Activated T-cell treated with anti-CD3 and anti-CD28 coated beads, Interleukin-2, amount 50 U/mL, for 4 hours (primary cell): ENCODE measurements around the gene MCCC1. TPM values are rescaled to one million over a fixed set of nuclear protein-coding genes. Genes with fewer than 3 reads are reported as not detected.
"Not testable (repeated sequence)": the region's sequence is repeated elsewhere in the genome, so short reads cannot be mapped to it uniquely, and the experiment has no call there.

Experiments
- ATAC-seq, 2 donors: fragments of 200-7000 bp; cut with Tn5 transposase; one replicate each; pipeline ENCODE4 v1.10.0; 2021
- DNase-seq: peaks from one replicate; pipeline ENCODE4 v3.0.0-alpha.2; 2020
- H3K27me3 Mint-ChIP-seq: one replicate; pipeline ENCODE4 v1.8.0; 2021; ENCODE audit warnings: low read depth, mixed read lengths
- H3K36me3 Mint-ChIP-seq: one replicate; pipeline ENCODE4 v1.8.0; 2022; ENCODE audit warnings: mixed read lengths; ENCODE audit not compliant: insufficient read depth
- H3K4me1 Mint-ChIP-seq: one replicate; pipeline ENCODE4 v1.8.0; 2021; ENCODE audit warnings: low read depth, mixed read lengths
- H3K4me3 Mint-ChIP-seq: one replicate; pipeline ENCODE4 v1.8.0; 2021; ENCODE audit warnings: mild to moderate bottlenecking, moderate library complexity, mixed read lengths
- H3K9me3 Mint-ChIP-seq: one replicate; pipeline ENCODE4 v1.8.0; 2021; ENCODE audit warnings: mixed read lengths
- total RNA-seq, 3 donors: library from RNA; stranded (reverse); gene quantifications; one replicate each; pipeline ENCODE4 v1.2.1, GENCODE V29; 2021

MCCC1 gene
- total RNA-seq, 3 donors from 2014 or later = 14.0 to 18.0 (median 16.9) TPM

DNA sequence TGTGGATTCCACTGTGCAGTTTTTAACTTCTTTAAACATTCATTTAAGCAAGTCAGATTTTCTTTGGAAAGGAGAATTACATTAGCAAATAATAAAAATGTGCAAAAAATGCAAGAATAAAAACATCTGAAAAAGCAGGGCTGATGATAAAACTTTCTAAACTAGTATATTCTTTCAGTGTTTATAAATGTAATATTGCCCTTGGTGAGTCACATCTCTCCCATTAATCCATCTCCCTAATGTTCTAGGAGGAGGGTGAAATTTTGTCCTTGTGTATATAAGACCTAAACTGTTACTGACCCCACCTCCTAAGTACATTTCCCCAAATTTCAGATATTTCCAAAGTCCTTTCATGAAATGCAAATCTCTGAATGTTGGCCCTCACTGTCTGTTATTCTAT, 90.5 kb downstream of the MCCC1 start:
- Mint-ChIP-seq H3K4me1 (no peaks in the 10 kb centered on the region), H3K36me3 (peaks cover 5% of the 10 kb centered on the region), H3K27me3 (no peaks in the 10 kb centered on the region), H3K9me3 (no peaks in the 10 kb centered on the region), H3K4me3 (no peak overlapping the region)
- ATAC-seq = no peak
- no peak for DNase-seq

DNA sequence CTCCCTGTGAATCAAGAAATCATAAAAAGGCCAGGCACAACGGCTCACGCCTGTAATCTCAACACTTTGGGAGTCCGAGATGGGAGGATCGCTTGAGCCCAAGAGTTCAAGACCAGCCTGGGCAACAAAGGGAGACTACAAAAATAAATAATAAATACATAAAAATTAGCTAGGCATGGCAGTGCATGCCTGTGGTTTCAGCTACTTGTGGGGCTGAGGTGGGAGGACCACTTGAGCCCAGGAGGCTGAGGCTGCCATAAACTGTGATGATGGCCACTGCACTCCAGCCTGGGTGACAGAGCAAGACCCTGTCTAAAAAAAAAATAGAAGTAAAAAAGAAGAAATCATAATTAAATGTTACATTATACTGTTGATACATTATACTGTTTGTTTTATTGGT, 91.0 kb downstream of the MCCC1 start:
- Mint-ChIP-seq H3K9me3 (no peaks in the 10 kb centered on the region), H3K27me3 (no peaks in the 10 kb centered on the region), H3K36me3 (peaks cover 5% of the 10 kb centered on the region), H3K4me1 (no peaks in the 10 kb centered on the region), H3K4me3 (no peak overlapping the region)
- no peak for ATAC-seq
- DNase-seq = no peak

DNA sequence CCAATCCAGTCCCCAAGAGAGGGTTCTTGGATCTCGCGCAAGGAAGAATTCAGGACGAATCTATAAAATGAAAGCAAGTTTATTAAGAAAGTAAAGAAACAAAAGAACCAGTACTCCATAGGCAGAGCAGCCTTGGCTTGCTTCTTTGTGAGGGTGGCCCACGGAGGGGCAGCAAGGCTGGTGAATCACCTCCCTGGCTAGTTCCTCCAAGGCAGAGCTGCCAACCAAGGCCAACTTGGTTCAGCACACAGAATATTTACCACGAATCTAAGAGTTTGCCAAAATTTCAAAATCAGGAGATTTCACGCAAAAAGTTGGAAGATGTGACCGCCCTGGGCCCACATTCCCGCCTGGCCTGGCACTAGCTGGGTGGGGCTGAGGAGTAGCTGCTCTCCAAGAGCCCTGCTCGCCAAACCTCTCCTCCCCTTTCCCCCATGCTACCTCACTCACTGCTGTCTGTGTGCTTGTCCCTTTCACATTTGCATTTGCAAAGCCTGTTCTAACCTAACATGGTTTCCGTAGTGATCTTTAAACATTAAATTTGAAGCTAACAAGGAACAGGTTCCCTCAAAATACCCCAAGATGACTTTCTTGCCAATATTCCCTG, 92.8 kb downstream of the MCCC1 start:
- Mint-ChIP-seq H3K4me1 (no peaks in the 10 kb centered on the region), H3K36me3 (peaks cover 1% of the 10 kb centered on the region), H3K9me3 (no peaks in the 10 kb centered on the region), H3K4me3 (no peak overlapping the region), H3K27me3 (no peaks in the 10 kb centered on the region)
- no peak for ATAC-seq
- DNase-seq = no peak

DNA sequence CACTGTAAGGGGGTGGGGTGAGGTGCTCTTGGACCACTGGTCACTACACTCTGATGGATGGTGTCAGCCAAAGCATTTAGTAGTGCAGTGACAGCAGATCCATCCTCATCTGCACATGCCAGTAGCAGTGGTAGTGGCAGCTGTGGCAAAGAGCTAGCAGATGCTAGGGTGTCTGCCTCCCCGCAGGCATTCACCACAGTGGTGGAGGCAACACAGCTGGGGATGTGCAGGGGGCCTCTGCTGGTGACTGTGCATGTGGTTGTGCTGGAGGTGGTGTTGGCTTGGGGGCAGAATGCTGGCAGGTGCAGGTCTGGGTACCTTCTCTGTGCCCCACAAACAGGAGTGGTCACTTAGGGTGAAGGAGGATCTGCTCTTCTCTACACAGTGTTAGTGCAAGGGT, 99.5 kb downstream of the MCCC1 start:
- ATAC-seq = no peak
- Mint-ChIP-seq H3K4me1 (no peaks in the 10 kb centered on the region), H3K4me3 (no peak overlapping the region)

DNA sequence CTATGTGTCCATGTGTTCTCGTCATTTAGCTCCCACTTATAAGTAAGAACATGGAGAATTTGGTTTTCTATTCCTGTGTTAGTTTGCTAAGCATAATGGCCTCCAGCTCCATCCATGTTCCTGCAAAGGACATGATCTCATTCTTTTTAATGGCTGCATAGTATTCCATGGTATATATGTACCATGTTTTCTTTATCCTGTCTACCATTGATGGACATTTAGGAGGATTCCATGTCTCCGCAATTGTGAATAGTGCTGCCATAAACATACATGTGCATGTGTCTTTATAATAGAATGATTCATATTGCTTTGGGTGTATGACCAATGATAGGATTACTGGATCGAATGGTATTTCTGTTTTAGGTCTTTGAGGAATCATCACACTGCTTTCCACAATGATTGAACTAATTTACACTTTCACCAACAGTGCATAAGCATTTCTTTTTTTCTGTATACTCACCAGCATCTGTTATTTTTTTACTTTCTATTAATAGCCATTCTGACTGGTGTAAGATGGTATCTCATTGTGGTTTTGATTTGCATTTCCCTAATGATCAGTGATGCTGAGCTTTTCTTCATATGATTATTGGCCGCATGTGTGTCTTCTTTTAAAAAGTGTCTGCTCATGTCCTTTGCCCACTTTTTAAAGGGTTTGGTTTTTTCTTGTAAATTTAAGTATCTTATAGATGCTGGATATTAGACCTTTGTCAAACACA, 105.7 kb downstream of the MCCC1 start:
- H3K4me3 Mint-ChIP-seq, H3K4me1 Mint-ChIP-seq, H3K36me3 Mint-ChIP-seq, ATAC-seq, H3K27me3 Mint-ChIP-seq, DNase-seq: not testable (repeated sequence)
- H3K9me3 Mint-ChIP-seq = peaks cover 12% of the 10 kb centered on the region

More for the DNA sequence above, 99.5 kb downstream of the MCCC1 start:
- H3K9me3 Mint-ChIP-seq = peaks cover 7% of the 10 kb centered on the region
- H3K27me3 Mint-ChIP-seq = no peaks in the 10 kb centered on the region
- DNase-seq = no peak
- H3K36me3 Mint-ChIP-seq = peaks cover 1% of the 10 kb centered on the region

DNA sequence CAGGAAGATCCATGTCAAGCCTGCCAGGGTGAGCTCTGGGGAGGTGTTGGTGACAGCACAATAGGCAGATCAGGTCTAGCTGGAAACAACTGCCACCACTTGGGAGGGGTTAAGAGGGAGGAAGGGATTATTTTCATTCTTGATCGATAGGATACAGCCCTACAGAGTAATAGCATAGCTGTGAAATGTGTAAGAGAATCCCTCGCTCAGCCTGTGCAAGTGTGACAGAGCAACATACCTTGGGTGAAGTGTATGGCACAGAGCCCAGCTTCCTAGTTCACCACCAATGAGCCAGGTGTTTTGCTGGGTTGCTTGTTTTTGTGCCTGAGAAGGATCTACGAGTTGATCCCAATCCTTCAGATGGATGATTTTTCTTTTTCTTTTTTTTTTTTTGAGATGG, 109.7 kb downstream of the MCCC1 start:
- Mint-ChIP-seq H3K4me1 (peaks cover 3% of the 10 kb centered on the region), H3K4me3 (no peak overlapping the region), H3K36me3 (no peaks in the 10 kb centered on the region), H3K9me3 (peaks cover 5% of the 10 kb centered on the region), H3K27me3 (no peaks in the 10 kb centered on the region)
- ATAC-seq = no peak
- no peak for DNase-seq

DNA sequence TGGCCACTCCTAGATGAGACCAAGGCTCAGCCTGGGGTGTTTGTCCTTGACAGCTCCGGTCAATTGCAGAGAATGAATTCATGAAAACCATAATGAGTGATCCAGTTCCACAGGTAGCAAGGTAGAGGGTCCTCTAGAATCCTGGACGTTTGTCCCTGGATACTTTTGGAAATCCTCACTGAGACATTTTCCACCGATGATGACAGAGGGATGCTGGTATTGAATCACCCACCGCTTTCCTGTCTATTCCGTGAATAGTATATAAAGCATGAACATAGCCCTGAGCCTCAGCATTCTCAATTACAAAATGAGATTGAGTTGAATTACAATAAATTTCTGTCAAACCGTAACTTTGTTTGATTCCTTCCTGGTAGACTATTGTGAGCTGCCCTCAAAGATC, 113.3 kb downstream of the MCCC1 start:
- peaks cover 3% of the 10 kb centered on the region for H3K4me1 Mint-ChIP-seq
- H3K4me3 Mint-ChIP-seq = no peak overlapping the region
- no peaks in the 10 kb centered on the region for H3K9me3 Mint-ChIP-seq
- H3K27me3 Mint-ChIP-seq = no peaks in the 10 kb centered on the region
- DNase-seq = no peak
- no peaks in the 10 kb centered on the region for H3K36me3 Mint-ChIP-seq
- no peak for ATAC-seq

DNA sequence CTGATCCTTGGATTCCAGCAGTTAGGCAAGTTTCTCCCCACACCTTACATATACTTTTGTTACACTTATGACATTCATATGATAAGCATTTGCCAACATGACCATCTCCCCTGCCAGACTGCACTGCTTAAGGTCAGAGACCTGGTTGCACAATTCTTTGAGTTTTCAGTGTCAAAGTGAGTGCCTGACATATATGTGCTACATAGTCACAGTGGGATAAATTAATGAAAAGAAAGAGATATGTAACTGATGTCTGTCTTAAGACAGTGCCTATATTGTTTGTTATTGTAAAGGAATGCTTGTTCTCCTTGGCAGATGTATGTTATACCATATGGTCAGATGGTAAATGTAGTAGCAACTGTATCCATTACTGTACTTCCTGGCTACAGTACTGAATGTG, 115.4 kb downstream of the MCCC1 start:
- H3K9me3 Mint-ChIP-seq = no peaks in the 10 kb centered on the region
- H3K4me1 Mint-ChIP-seq = peaks cover 12% of the 10 kb centered on the region
- no peak overlapping the region for H3K4me3 Mint-ChIP-seq
- H3K36me3 Mint-ChIP-seq = no peaks in the 10 kb centered on the region
- no peaks in the 10 kb centered on the region for H3K27me3 Mint-ChIP-seq
- DNase-seq (no peak), ATAC-seq (no peak)

DNA sequence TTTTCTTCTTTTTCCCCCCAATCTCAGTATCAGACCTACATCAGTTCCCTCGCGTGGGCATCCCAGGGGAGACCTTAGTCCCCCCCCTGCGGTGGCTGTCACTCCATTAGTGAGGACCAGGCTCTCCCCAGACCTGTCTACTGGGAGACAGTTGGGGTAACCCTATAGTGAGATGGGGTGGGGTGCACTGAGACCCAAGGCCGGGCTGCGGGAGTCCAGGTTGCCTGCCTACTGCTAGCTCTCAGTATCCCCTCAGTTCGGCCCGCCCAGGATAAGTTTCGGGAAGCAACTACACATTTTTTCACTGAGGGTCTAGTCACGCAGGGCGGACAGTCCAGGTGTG, 118.3 kb downstream of the MCCC1 start:
- Mint-ChIP-seq H3K27me3 (no peaks in the 10 kb centered on the region), H3K9me3 (no peaks in the 10 kb centered on the region), H3K4me3 (peak overlapping the region; percentile 80), H3K36me3 (no peaks in the 10 kb centered on the region), H3K4me1 (peaks cover 28% of the 10 kb centered on the region)
- ATAC-seq (no peak), DNase-seq (no peak)

DNA sequence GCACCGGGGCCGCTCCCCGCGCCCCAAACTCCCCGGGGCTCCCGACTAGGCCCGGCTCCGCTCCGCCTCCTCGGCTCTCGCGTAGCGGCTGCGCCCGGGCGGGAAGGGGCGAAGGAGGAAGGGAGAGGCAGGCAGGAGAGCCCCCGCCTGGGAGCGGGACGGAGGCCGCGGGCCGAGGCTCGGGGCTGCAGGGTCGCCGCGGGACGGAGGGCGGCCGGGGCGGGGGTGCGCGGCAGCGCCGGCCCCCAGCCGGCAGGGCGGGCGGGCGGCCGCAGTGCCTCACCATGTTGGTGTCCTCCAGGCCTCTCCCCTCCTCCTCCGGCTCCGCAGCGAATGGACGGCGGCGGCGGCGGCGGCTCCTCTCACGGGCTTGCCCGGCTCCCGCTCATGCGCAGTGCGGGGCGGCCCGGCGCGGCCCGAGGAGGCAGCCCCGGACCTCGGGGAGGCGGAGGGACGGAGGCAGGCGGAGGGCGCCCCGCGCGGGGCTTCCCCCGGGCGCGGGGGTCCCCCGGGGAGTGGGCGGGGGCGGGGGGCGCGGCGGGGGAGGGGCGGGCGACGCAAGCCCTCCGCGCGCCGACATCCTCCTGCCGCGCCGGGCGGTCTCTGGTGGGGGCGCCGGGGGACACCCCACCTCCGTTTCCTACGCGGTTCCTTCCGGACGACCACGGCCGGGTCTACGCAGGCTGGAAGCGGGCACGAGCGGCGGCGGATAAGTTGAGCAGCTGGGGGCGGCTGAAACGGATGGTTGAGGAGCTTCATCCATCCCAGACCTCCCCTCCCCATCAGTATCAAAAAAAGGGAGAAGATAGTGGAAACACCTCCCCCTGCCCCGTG, 118.9 kb downstream of the MCCC1 start, which contains the start of gene DCUN1D1:
TSS of gene DCUN1D1 (minus strand) at position 335 of the 834 bp plus-strand sequence. CDS start at position 286, 49 bp downstream.
- no peaks in the 10 kb centered on the region for H3K36me3 Mint-ChIP-seq
- no peaks in the 10 kb centered on the region for H3K9me3 Mint-ChIP-seq
- H3K4me1 Mint-ChIP-seq = peaks cover 29% of the 10 kb centered on the region
- ATAC-seq = peak; percentile 95 to 96
- peak within 1 kb of the TSS; percentile 89 for H3K4me3 Mint-ChIP-seq
- no peaks in the 10 kb centered on the region for H3K27me3 Mint-ChIP-seq
- DNase-seq = peak; percentile 79

DNA sequence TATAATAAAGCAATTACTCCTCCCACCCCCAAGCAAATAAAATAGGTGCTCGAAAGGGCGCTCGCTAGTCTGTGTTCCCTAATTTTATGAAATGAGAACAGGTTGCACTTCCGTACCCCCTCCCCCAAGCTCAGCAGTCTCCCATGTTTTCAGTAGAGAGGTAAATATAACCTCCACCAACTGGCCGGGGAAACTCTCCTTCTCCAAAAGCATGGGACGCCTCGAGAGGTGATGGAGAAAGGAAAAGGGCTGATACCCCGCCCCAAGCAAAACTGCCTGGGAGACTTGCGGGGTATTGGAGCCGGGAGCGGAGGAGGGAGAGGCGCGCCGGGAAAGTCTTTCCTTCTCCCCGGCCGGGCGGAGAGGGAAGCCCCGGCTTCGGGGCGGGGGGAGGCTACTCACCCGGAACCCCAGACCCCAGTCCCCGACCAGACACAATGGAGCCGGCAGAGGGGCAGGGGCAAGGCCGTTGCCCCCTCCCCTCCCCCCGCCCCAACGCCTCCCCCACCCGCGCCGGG, 119.6 kb downstream of the MCCC1 start:
- peak; percentile 8 for DNase-seq
- Mint-ChIP-seq H3K27me3 (no peaks in the 10 kb centered on the region), H3K36me3 (no peaks in the 10 kb centered on the region), H3K4me1 (peaks cover 34% of the 10 kb centered on the region), H3K9me3 (no peaks in the 10 kb centered on the region), H3K4me3 (peak overlapping the region; percentile 89)
- ATAC-seq = peak; percentile 12 to 18

DNA sequence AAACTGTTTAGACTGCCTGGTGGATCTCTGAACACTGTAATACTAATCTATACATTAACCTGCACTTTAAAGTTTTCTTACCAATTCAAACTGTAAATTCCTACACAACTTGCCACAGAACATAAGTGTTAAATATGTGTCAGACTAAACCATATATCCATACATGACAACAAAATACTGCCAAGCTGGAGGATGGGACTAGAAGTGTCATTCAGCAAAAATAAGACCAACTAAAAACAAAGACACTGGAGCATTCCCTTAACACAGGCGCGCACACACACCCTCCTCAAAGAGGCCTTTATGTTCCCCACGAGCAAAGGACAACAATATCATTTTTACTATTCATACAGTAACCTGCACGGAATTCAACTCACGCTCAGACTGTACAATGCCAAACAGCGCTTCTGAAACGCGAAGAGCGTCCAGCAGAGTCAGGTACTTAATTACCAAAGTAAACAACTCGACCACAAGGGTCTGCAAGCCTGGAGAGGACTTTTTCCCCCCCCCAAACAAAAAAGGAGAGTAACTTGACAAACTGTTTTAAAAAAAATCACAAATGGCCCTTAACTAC, 120.1 kb downstream of the MCCC1 start:
- peaks cover 34% of the 10 kb centered on the region for H3K4me1 Mint-ChIP-seq
- ATAC-seq (no peak), DNase-seq (no peak)
- H3K27me3 Mint-ChIP-seq = no peaks in the 10 kb centered on the region
- H3K36me3 Mint-ChIP-seq = no peaks in the 10 kb centered on the region
- no peaks in the 10 kb centered on the region for H3K9me3 Mint-ChIP-seq
- peak overlapping the region; percentile 89 for H3K4me3 Mint-ChIP-seq

DNA sequence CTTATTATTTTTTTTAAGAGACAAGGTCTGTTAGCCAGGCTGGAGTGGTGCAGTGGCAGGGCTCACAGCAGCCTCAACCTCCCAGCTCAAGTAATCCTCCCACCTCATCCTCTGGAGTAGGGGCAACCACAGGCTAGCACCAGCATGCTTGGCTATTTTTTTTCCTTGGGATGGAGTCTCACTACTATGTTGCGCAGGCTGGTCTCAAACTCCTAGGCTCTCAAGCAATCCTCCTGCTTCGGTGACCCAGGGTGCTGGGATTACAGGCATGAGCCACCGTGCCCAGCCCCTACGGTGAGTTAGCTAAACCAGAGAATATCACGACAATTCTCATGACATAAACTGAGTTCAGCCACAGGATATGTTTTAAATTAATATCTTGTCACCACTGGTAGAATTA, 120.9 kb downstream of the MCCC1 start:
- H3K4me3 Mint-ChIP-seq = peak overlapping the region; percentile 89
- H3K9me3 Mint-ChIP-seq = no peaks in the 10 kb centered on the region
- DNase-seq (no peak), ATAC-seq (no peak)
- H3K4me1 Mint-ChIP-seq = peaks cover 34% of the 10 kb centered on the region
- H3K36me3 Mint-ChIP-seq = no peaks in the 10 kb centered on the region
- no peaks in the 10 kb centered on the region for H3K27me3 Mint-ChIP-seq

DNA sequence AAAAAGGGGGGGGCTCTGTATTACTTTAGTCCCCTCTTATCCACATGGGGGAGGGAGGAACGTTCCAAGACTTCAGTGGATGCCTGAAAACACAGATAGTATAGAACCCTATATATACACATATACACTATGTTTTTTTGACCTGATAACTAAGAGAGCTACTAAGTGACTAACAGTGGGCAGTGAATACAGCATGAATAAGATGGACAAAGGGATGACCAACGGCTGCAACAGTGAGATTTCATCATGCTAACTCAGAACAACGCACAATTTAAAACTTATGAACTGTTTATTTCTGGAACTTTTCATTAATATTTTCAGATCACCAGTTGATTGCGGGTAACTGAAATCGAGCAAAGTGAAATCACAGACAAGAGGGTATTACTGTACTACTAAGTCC, 126.2 kb downstream of the MCCC1 start:
- peaks cover 39% of the 10 kb centered on the region for H3K4me1 Mint-ChIP-seq
- DNase-seq = no peak
- no peak overlapping the region for H3K4me3 Mint-ChIP-seq
- H3K36me3 Mint-ChIP-seq = no peaks in the 10 kb centered on the region
- ATAC-seq = no peak
- H3K9me3 Mint-ChIP-seq = no peaks in the 10 kb centered on the region
- H3K27me3 Mint-ChIP-seq = no peaks in the 10 kb centered on the region
